Measurements from ENCODE around the gene FAM180A.

Gene FAM180A

GRCh38 chr7:135709508-135709907 is 39.1 kb downstream of the FAM180A start:
- no peak for TF ChIP-seq CTCF (IDR thresholded peaks at IDR 0.05)

GRCh38 chr7:135708041-135708440 is 40.6 kb downstream of the FAM180A start:
- TF ChIP-seq CTCF (IDR thresholded peaks at IDR 0.05) = no peak

- no peak for TF ChIP-seq CTCF (IDR thresholded peaks at IDR 0.05)
Measured at GRCh38 chr7:135707570-135707966, 41.0 kb downstream of the FAM180A start.

- TF ChIP-seq CTCF (IDR thresholded peaks at IDR 0.05) = no peak
Measured at GRCh38 chr7:135706858-135707569, 41.6 kb downstream of the FAM180A start.

GRCh38 chr7:135706038-135706742 is 42.4 kb downstream of the FAM180A start:
- no peak for TF ChIP-seq CTCF (IDR thresholded peaks at IDR 0.05)

GRCh38 chr7:135704698-135705097 is 43.9 kb downstream of the FAM180A start:
- no peak for TF ChIP-seq CTCF (IDR thresholded peaks at IDR 0.05)

- no peak for TF ChIP-seq CTCF (IDR thresholded peaks at IDR 0.05)
Measured at GRCh38 chr7:135704074-135704473, 44.5 kb downstream of the FAM180A start.

All from LNCAP (cell line).